Tibial nerve (tissue), 4 donors: ENCODE results near the gene DNAH3. TPM values are rescaled to one million over a fixed set of nuclear protein-coding genes. Genes with fewer than 3 reads are reported as not detected.

Source experiments
- DNase-seq, 2 donors: peaks; one replicate each; pipeline ENCODE4 v3.0.0-alpha.2; 2019; ENCODE audit warnings: low spot score in 2 of 2
- H3K27ac ChIP-seq, 4 donors: fragments of 200-600 bp; sonication (generic) in 3 of 4; one replicate each; pipeline ENCODE4 v1.5.1; 2017 to 2019; ENCODE audit warnings: mild to moderate bottlenecking in 1 of 4
- H3K27me3 ChIP-seq, 2 donors: fragments of 200-600 bp; sonication (generic) in 1 of 2; one replicate each; pipeline versions ENCODE4 v1.5.1 to v1.6.0; 2017 to 2019
- H3K36me3 ChIP-seq, 3 donors: fragments of 200-600 bp; sonication (generic); one replicate each; pipeline ENCODE4 v1.5.1; 2018 to 2019
- H3K4me1 ChIP-seq, 4 donors: fragments of 200-600 bp; sonication (generic) in 3 of 4; one replicate each; pipeline ENCODE4 v1.5.1; 2017 to 2019
- H3K4me3 ChIP-seq, 4 donors: fragments of 200-600 bp; sonication (generic) in 3 of 4; one replicate each; pipeline ENCODE4 v1.5.1; 2017 to 2019; ENCODE audit warnings: mild to moderate bottlenecking in 1 of 4, moderate library complexity in 1 of 4
- H3K9me3 ChIP-seq, 4 donors: fragments of 200-600 bp; sonication (generic) in 3 of 4; one replicate each; pipeline ENCODE4 v1.5.1; 2017 to 2019
- EP300 ChIP-seq, 2 donors: sonication (generic); formaldehyde crosslinking; IDR thresholded peaks; one replicate each; pipeline ENCODE4 v1.6.1; 2017; ENCODE audit warnings: antibody characterized with exemption in 2 of 2, mild to moderate bottlenecking in 1 of 2
- POLR2A ChIP-seq, 2 donors: fragments of 450-650 bp; IDR thresholded peaks; one replicate each; pipeline ENCODE4 v1.6.1; 2017; ENCODE audit warnings: antibody characterized with exemption in 2 of 2, mild to moderate bottlenecking in 2 of 2, moderate library complexity in 2 of 2
- WGBS, 2 donors: methylation state at CpG; one replicate each; pipeline ENCODE4 v1.1.5; 2018; 5-methylcytosine and 5-hydroxymethylcytosine counted together
- total RNA-seq, 4 donors: library from RNA; depleted of rRNA; stranded (reverse); fragments of >200 nt; gene quantifications; one replicate each; pipeline ENCODE4 v1.1.0, GENCODE V29; 2016
- TF ChIP-seq, protein P1 (sequence below), 5 experiments: fragments of 200-600 bp in 3 of 5; fragments of 450-650 bp in 2 of 5; sonication (generic) in 3 of 5; IDR thresholded peaks; one replicate each; pipeline ENCODE4 v1.5.1; 2016 to 2019; ENCODE audit warnings: antibody characterized with exemption in 5 of 5, mild to moderate bottlenecking in 3 of 5, moderate library complexity in 2 of 5

DNAH3 gene
- total RNA-seq, 4 donors from 2014 or later = not detected

DNA sequence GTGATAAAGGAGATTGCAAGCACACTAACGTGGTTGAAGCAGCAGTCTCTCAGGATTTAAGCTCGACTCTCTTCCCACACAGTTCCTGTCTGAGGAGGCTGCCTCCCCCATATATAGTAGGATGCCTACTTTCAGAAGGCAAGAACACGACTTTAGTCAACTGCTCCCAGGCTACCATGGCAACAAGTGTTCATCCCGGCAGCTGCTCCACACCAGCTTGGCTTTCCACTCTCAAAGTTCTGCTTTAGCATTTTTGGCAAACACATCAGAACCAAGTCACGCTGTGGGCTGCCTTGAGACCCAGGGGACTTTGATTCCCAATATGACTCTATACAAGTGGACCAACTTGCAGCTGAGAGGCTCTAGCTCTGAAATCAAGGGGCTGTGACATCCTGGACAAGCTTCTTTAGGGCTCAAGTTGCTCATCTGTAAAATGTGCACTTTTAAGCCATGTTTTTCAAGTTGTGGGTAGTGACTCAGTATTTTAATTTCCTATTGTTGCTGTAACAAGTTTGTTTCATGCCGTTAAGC lies 44.2 kb upstream of the DNAH3 start:
- WGBS, 2 donors = 29 to 35% methylated on average over 6 of the region's 6 CpGs
- Histone ChIP-seq H3K4me1 (no peaks in the 10 kb centered on the region), H3K36me3 (no peaks in the 10 kb centered on the region), H3K9me3 (peaks cover 0 to 3% (median 0%) of the 10 kb centered on the region in 4 donors), H3K27ac (no peak overlapping the region), H3K4me3 (no peak overlapping the region), H3K27me3 (peaks cover 0 to 18% of the 10 kb centered on the region in 2 donors)
- TF ChIP-seq, protein P1, sequence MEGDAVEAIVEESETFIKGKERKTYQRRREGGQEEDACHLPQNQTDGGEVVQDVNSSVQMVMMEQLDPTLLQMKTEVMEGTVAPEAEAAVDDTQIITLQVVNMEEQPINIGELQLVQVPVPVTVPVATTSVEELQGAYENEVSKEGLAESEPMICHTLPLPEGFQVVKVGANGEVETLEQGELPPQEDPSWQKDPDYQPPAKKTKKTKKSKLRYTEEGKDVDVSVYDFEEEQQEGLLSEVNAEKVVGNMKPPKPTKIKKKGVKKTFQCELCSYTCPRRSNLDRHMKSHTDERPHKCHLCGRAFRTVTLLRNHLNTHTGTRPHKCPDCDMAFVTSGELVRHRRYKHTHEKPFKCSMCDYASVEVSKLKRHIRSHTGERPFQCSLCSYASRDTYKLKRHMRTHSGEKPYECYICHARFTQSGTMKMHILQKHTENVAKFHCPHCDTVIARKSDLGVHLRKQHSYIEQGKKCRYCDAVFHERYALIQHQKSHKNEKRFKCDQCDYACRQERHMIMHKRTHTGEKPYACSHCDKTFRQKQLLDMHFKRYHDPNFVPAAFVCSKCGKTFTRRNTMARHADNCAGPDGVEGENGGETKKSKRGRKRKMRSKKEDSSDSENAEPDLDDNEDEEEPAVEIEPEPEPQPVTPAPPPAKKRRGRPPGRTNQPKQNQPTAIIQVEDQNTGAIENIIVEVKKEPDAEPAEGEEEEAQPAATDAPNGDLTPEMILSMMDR (IDR thresholded peaks at IDR 0.05) = no peak
- TF ChIP-seq POLR2A (IDR thresholded peaks at IDR 0.05) (no peak), EP300 (IDR thresholded peaks at IDR 0.05) (no peak)
- DNase-seq = no peak

DNA sequence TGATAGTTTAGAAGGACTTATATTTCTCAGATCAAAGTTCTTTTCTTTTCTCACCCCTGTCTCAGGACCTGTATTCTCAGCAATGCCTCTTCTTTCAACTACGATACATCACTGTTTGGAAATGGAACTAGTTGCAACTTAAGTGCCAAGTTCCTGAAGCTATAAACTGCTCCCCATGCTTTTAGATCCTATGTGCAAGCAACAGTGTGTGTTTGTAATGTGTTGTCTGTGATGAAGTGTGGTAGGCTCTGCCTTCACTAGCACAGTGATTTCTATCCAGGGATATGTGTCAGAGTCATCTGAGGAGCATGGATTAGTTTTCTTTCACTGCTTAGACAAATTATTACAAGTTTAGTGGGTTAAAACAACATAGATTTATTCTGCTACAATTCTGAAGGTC lies 42.3 kb upstream of the DNAH3 start:
- DNase-seq = no peak
- Histone ChIP-seq H3K4me1 (peaks cover 0 to 7% (median 0%) of the 10 kb centered on the region in 4 donors), H3K27ac (no peak overlapping the region), H3K9me3 (peaks cover 0 to 3% (median 0%) of the 10 kb centered on the region in 4 donors), H3K27me3 (peaks cover 0 to 18% of the 10 kb centered on the region in 2 donors), H3K36me3 (no peaks in the 10 kb centered on the region), H3K4me3 (no peak overlapping the region)
- TF ChIP-seq POLR2A (IDR thresholded peaks at IDR 0.05) (no peak), EP300 (IDR thresholded peaks at IDR 0.05) (no peak)
- TF ChIP-seq, protein P1 (IDR thresholded peaks at IDR 0.05) = no peak
- WGBS, 2 donors = 33 to 63% methylated on average over 1 of the region's 1 CpG

DNA sequence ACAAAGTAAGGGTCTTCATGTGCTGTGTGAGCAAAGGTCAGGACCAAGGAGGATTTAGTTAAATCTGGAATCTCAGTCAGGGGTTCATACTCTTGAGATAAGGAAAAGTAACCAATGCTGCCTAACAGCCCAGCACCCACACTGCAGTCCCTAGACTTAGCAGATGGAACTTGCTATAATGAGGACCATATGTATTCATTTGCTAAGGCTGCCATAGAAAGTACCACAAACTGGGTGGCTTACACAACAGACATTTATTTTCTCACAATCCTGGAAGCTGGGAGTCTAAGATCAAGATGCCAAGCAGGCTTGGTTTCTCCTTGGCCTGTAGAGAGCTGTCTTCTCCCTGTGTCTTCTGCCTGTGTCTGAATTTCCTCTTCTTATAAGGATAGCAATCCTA lies 40.0 kb upstream of the DNAH3 start:
- Histone ChIP-seq H3K4me1 (peaks cover 0 to 7% (median 0%) of the 10 kb centered on the region in 4 donors), H3K4me3 (no peak overlapping the region), H3K27ac (no peak overlapping the region), H3K36me3 (no peaks in the 10 kb centered on the region), H3K9me3 (peaks cover 0 to 3% (median 0%) of the 10 kb centered on the region in 4 donors), H3K27me3 (peaks cover 0 to 18% of the 10 kb centered on the region in 2 donors)
- TF ChIP-seq POLR2A (IDR thresholded peaks at IDR 0.05) (no peak), EP300 (IDR thresholded peaks at IDR 0.05) (no peak)
- TF ChIP-seq, protein P1 (IDR thresholded peaks at IDR 0.05) = no peak
- DNase-seq = no peak

DNA sequence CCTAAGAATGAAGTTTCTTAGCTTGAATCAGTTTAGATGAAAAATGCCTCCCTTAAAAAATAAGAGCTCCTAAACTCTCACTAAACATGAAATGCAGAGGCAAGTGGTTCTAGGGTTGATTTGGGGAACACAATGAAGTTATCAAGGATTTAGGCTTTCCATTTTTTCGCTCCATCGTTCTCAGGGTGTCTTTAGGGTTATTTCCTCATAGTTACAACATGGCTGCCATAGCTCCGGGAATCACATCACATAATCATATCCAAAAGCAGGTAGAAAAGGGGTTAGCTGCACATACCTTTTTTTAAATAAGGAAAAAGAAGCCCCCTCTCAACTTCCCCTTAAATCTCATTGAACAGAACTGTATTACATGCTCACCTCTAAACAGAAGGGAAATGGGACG lies 39.4 kb upstream of the DNAH3 start:
- no peak for TF ChIP-seq POLR2A (IDR thresholded peaks at IDR 0.05)
- TF ChIP-seq EP300 (IDR thresholded peaks at IDR 0.05) = no peak
- Histone ChIP-seq H3K27ac (no peak overlapping the region), H3K36me3 (no peaks in the 10 kb centered on the region), H3K4me1 (peaks cover 0 to 7% (median 0%) of the 10 kb centered on the region in 4 donors), H3K27me3 (peaks cover 0 to 18% of the 10 kb centered on the region in 2 donors), H3K9me3 (peaks cover 0 to 3% (median 0%) of the 10 kb centered on the region in 4 donors), H3K4me3 (no peak overlapping the region)
- no peak for DNase-seq
- WGBS, 2 donors = 91 to 92% methylated on average over 4 of the region's 4 CpGs

DNA sequence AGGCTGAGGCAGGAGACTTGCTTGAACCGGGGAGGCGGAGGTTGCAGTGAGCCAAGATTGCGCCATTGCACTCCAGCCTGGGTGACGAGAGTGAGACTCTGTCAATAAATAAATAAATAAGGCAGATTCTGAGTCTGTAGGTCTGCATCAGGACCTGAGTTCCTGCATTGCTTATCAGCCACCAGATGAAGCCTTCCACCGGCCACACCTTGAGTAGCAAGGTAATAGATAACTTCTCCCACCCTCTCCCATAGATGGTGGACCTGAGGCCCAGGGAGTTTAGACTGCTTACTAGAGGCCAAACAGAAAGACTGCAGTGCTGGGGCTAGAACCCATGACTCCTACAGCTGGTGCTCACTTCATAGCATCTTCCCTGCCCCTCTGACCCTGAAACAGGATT lies 38.7 kb upstream of the DNAH3 start:
- Histone ChIP-seq H3K4me1 (peaks cover 0 to 7% (median 0%) of the 10 kb centered on the region in 4 donors), H3K9me3 (peaks cover 0 to 3% (median 0%) of the 10 kb centered on the region in 4 donors), H3K27me3 (peaks cover 0 to 11% of the 10 kb centered on the region in 2 donors), H3K4me3 (no peak overlapping the region), H3K36me3 (no peaks in the 10 kb centered on the region), H3K27ac (no peak overlapping the region)
- WGBS, 2 donors = 86 to 91% methylated on average over 5 of the region's 5 CpGs
- DNase-seq = no peak
- no peak for TF ChIP-seq POLR2A (IDR thresholded peaks at IDR 0.05)
- TF ChIP-seq, protein P1 (IDR thresholded peaks at IDR 0.05) = no peak
- no peak for TF ChIP-seq EP300 (IDR thresholded peaks at IDR 0.05)
